Measurements from ENCODE around the gene NOTCH1. TPM values are rescaled to one million over a fixed set of nuclear protein-coding genes. Genes with fewer than 3 reads are reported as not detected.

NOTCH1 gene
- total RNA-seq, 4 donors from 2014 or later, result 19.6 to 35.4 (median 23.2) TPM

GRCh38 chr9:136501686-136502085 is 44.2 kb downstream of the NOTCH1 start:
- intact Hi-C loops (cut with DNase I), result no loop called here
- no peaks in the 10 kb centered on the region for H3K9me3 ChIP-seq
- H3K4me3 ChIP-seq (replicated peaks in 1 of 3), result no peak overlapping the region
- no peak for DNase-seq
- H3K27ac ChIP-seq, result no peak overlapping the region
- TF ChIP-seq CTCF (IDR thresholded peaks at IDR 0.05) (no peak), POLR2A (IDR thresholded peaks at IDR 0.05) (no peak)
- H3K36me3 ChIP-seq, result peaks cover 71 to 80% of the 10 kb centered on the region in 2 donors
- 90 to 91% methylated on average over 7 to 8 of the region's 23 CpGs for WGBS, 2 donors
- no peaks in the 10 kb centered on the region for H3K27me3 ChIP-seq
- no peaks in the 10 kb centered on the region for H3K4me1 ChIP-seq

- TF ChIP-seq POLR2A (IDR thresholded peaks at IDR 0.05) (no peak), CTCF (IDR thresholded peaks at IDR 0.05) (no peak)
- WGBS, 2 donors, result 88 to 95% methylated on average over 20 to 30 of the region's 50 CpGs
- Histone ChIP-seq H3K27me3 (no peaks in the 10 kb centered on the region), H3K36me3 (peaks cover 71 to 74% of the 10 kb centered on the region in 2 donors), H3K4me3 (replicated peaks in 1 of 3) (no peak overlapping the region), H3K27ac (no peak overlapping the region), H3K4me1 (no peaks in the 10 kb centered on the region), H3K9me3 (no peaks in the 10 kb centered on the region)
- intact Hi-C loops (cut with DNase I), result no loop called here
- no peak for DNase-seq
These were observed 45.6 kb downstream of the NOTCH1 start for GRCh38 chr9:136499935-136500910.

- intact Hi-C loops (cut with DNase I), result no loop called here
These were observed 46.5 kb downstream of the NOTCH1 start for GRCh38 chr9:136499071-136499934.

GRCh38 chr9:136497916-136498695 is 47.7 kb downstream of the NOTCH1 start:
- WGBS, 2 donors, result 92 to 96% methylated on average over 10 to 13 of the region's 28 CpGs
- intact Hi-C loops (cut with DNase I), result no loop called here
- TF ChIP-seq CTCF (IDR thresholded peaks at IDR 0.05) (no peak), POLR2A (IDR thresholded peaks at IDR 0.05) (no peak)
- no peak for DNase-seq
- Histone ChIP-seq H3K36me3 (peaks cover 51 to 55% of the 10 kb centered on the region in 2 donors), H3K4me1 (no peaks in the 10 kb centered on the region), H3K4me3 (replicated peaks in 1 of 3) (no peak overlapping the region), H3K27me3 (no peaks in the 10 kb centered on the region), H3K9me3 (no peaks in the 10 kb centered on the region), H3K27ac (no peak overlapping the region)

More at GRCh38 chr9:136499071-136499934, 46.5 kb downstream of the NOTCH1 start:
- peaks cover 63 to 65% of the 10 kb centered on the region in 2 donors for H3K36me3 ChIP-seq
- TF ChIP-seq CTCF (IDR thresholded peaks at IDR 0.05), result no peak
- TF ChIP-seq POLR2A (IDR thresholded peaks at IDR 0.05), result no peak
- H3K27me3 ChIP-seq, result no peaks in the 10 kb centered on the region
- H3K27ac ChIP-seq, result no peak overlapping the region
- H3K9me3 ChIP-seq, result no peaks in the 10 kb centered on the region
- WGBS, 2 donors, result 87 to 93% methylated on average over 32 to 36 of the region's 46 CpGs
- no peak overlapping the region for H3K4me3 ChIP-seq (replicated peaks in 1 of 3)
- H3K4me1 ChIP-seq, result no peaks in the 10 kb centered on the region
- no peak for DNase-seq

All from thyroid gland (tissue), 4 donors.